HepG2 (cell line): ENCODE data around the gene USF2. TPM values are rescaled to one million over a fixed set of nuclear protein-coding genes. Genes with fewer than 3 reads are reported as not detected.

Experiments
- ARNTL ChIP-seq: sonication (generic); formaldehyde crosslinking; IDR thresholded peaks from 2 replicates; pipeline ENCODE4 v1.4.0; 2020; ENCODE audit warnings: mild to moderate bottlenecking, missing genetic modification reagents
- BCL6 ChIP-seq: IDR thresholded peaks from 2 replicates; pipeline ENCODE4 v1.6.1; 2016; ENCODE audit warnings: missing genetic modification reagents, missing compliant biosample characterization
- GTF2F1 ChIP-seq: fragments of 150-350 bp; IDR thresholded peaks from 2 replicates; pipeline ENCODE4 v1.6.1; 2014; ENCODE audit warnings: low read length
- HOXA5 ChIP-seq: sonication (generic); formaldehyde crosslinking; IDR thresholded peaks from 2 replicates; pipeline ENCODE4 v1.4.0; 2020; ENCODE audit warnings: missing genetic modification reagents
- LCORL ChIP-seq, 2 experiments: fragments of 450-650 bp in 1 of 2; sonication (generic) in 1 of 2; formaldehyde crosslinking in 1 of 2; IDR thresholded peaks; 2 replicates each; pipeline versions ENCODE4 v1.5.0 to v1.6.1; 2017 to 2020; ENCODE audit warnings: antibody characterized with exemption in 1 of 2, missing genetic modification reagents in 1 of 2
- MZF1 ChIP-seq: sonication (generic); formaldehyde crosslinking; IDR thresholded peaks from 2 replicates; pipeline ENCODE4 v1.8.1; 2023; ENCODE audit warnings: mild to moderate bottlenecking, missing genetic modification reagents, borderline replicate concordance
- PHF20 ChIP-seq: sonication (generic); formaldehyde crosslinking; IDR thresholded peaks from 2 replicates; pipeline ENCODE4 v1.5.0; 2020; ENCODE audit warnings: mild to moderate bottlenecking, missing genetic modification reagents
- SSRP1 ChIP-seq: IDR thresholded peaks from 2 replicates; pipeline ENCODE4 v1.6.1; 2016; ENCODE audit warnings: control low read depth
- ZKSCAN1 ChIP-seq: fragments of 150-350 bp; IDR thresholded peaks from 2 replicates; pipeline ENCODE4 v1.6.1; 2014; ENCODE audit warnings: low read length
- ZNF143 ChIP-seq: sonication (generic); formaldehyde crosslinking; IDR thresholded peaks from 2 replicates; pipeline ENCODE4 v1.4.0; 2020; ENCODE audit warnings: missing genetic modification reagents
- ZNF33B ChIP-seq: sonication (generic); formaldehyde crosslinking; IDR thresholded peaks from 2 replicates; pipeline ENCODE4 v1.5.1; 2020; ENCODE audit warnings: mild to moderate bottlenecking, missing genetic modification reagents
- ZNF501 ChIP-seq: sonication (generic); formaldehyde crosslinking; IDR thresholded peaks from 2 replicates; pipeline ENCODE4 v1.5.1; 2020; ENCODE audit warnings: mild to moderate bottlenecking, moderate library complexity, missing genetic modification reagents
- ZNF556 ChIP-seq: sonication (generic); formaldehyde crosslinking; IDR thresholded peaks from 2 replicates; pipeline ENCODE4 v1.4.0; 2020; ENCODE audit warnings: mild to moderate bottlenecking, missing genetic modification reagents, borderline replicate concordance
- ZNF747 ChIP-seq: sonication (generic); formaldehyde crosslinking; IDR thresholded peaks from 2 replicates; pipeline ENCODE4 v1.8.1; 2023; ENCODE audit warnings: missing genetic modification reagents, mild to moderate bottlenecking, borderline replicate concordance
- ZZZ3 ChIP-seq: sonication (generic); formaldehyde crosslinking; IDR thresholded peaks from 2 replicates; pipeline ENCODE4 v1.4.0; 2020; ENCODE audit warnings: missing genetic modification reagents, mild to moderate bottlenecking, borderline replicate concordance
- polyA plus RNA-seq, 8 experiments: library from polyadenylated mRNA; depleted of rRNA in 3 of 8; stranded (reverse) in 7 of 8; unstranded in 1 of 8; fragments of >200 nt; fragmentation: Illumina TruSeq in 4 of 8; extraction: Trizol in 4 of 8; gene quantifications; 2 replicates each; pipeline versions ENCODE4 v1.2.1 to v1.2.3, GENCODE V29; 2011 to 2016; ENCODE audit warnings: low read depth in 4 of 8, missing spikeins in 1 of 8, mixed read lengths in 1 of 8; ENCODE audit not compliant: insufficient read depth in 1 of 8
- total RNA-seq, 5 experiments: library from RNA; depleted of rRNA; stranded (reverse); fragments of >200 nt; fragmentation: Illumina TruSeq; extraction: Trizol; gene quantifications; 2 replicates each; pipeline ENCODE4 v1.2.3, GENCODE V29; 2016; ENCODE audit warnings: low read depth in 1 of 5
- TF ChIP-seq, protein P1 (sequence below), 2 experiments: sonication (generic) in 1 of 2; formaldehyde crosslinking in 1 of 2; IDR thresholded peaks; 2 replicates each; pipeline versions ENCODE4 v1.4.0 to v1.6.1; 2018 to 2020; ENCODE audit warnings: missing genetic modification reagents in 2 of 2, borderline replicate concordance in 1 of 2, low read depth in 1 of 2, mild to moderate bottlenecking in 1 of 2, missing biosample characterization in 1 of 2
- TF ChIP-seq, protein P2 (sequence below): sonication (generic); formaldehyde crosslinking; IDR thresholded peaks from 2 replicates; pipeline ENCODE4 v1.4.0; 2020; ENCODE audit warnings: missing genetic modification reagents
- TF ChIP-seq, protein P3 (sequence below): sonication (generic); formaldehyde crosslinking; IDR thresholded peaks from 2 replicates; pipeline ENCODE4 v1.4.0; 2020; ENCODE audit warnings: missing genetic modification reagents
- TF ChIP-seq, protein P4 (sequence below): sonication (generic); formaldehyde crosslinking; IDR thresholded peaks from 2 replicates; pipeline ENCODE4 v1.5.1; 2020; ENCODE audit warnings: missing genetic modification reagents, mild to moderate bottlenecking, borderline replicate concordance

Gene USF2
- total and polyA plus RNA-seq, 2 of the 13 experiments (the other 11 are each of a cell fraction or from before 2014, with no cell fraction given), result 54.9 to 106 TPM

DNA sequence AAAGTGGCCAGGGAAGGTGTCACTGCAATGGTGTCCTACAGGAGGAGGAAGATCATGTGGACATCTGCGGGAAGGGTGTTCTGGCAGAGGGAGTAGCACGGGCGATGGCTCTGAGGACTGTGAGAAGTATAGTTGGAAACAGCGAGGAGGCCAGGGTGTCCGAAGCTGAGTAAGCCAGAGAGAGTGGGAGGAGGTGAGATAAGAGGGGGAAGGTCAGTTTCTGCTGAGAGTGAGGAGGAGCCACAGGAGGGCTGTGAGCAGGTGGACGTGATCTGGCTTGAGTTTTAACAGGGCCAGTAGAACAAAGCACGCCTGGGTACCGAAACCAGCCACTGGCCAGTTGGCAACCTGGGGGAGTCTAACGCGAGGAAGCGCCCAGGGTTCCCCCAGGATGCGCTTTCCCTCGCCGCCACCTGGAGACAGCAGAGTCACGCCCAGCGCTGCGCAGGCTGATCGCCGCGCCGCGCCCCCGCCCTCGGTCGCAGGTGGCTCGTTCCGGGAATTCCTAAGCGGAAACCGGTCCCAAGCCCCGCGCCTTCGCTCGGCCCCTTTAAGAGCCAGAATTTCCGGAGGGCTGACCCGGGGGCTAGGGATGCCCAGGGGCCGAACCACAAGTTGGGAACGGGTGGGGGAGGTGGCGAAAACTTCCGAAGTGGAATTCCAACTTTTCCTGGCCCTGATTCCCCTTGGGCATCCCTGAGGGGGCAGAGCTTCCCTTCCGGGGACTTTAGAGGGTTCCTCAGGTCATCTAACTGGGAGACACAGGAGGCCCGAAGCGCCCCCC is 21.0 kb upstream of the USF2 start (continued):
- TF ChIP-seq ZZZ3 (CRISPR knock-in tag), result no peak; the same call in 1 of the 2 replicates
- TF ChIP-seq ZNF143 (CRISPR knock-in tag), result no peak
- TF ChIP-seq GTF2F1, result no peak
- TF ChIP-seq, protein P1, sequence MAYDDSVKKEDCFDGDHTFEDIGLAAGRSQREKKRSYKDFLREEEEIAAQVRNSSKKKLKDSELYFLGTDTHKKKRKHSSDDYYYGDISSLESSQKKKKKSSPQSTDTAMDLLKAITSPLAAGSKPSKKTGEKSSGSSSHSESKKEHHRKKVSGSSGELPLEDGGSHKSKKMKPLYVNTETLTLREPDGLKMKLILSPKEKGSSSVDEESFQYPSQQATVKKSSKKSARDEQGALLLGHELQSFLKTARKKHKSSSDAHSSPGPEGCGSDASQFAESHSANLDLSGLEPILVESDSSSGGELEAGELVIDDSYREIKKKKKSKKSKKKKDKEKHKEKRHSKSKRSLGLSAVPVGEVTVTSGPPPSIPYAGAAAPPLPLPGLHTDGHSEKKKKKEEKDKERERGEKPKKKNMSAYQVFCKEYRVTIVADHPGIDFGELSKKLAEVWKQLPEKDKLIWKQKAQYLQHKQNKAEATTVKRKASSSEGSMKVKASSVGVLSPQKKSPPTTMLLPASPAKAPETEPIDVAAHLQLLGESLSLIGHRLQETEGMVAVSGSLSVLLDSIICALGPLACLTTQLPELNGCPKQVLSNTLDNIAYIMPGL (CRISPR knock-in tag; IDR thresholded peaks at IDR 0.05; ENCODE audit: borderline replicate concordance in 1 of 2, low read depth in 1 of 2), result peak in 1 of 2 experiments; percentile 57; a peak in 3 of 4 replicates
- no peak; the same call in 1 of the 2 replicates for TF ChIP-seq ZNF747 (CRISPR knock-in tag)
- TF ChIP-seq, protein P2, sequence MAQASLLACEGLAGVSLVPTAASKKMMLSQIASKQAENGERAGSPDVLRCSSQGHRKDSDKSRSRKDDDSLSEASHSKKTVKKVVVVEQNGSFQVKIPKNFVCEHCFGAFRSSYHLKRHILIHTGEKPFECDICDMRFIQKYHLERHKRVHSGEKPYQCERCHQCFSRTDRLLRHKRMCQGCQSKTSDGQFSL, result 0 out of 2 replicates have a peak, but pooled peaks have one; percentile 64
- TF ChIP-seq MZF1, result no peak
- TF ChIP-seq ZNF556 (CRISPR knock-in tag), result peak; percentile 25; the same call in 1 of the 2 replicates
- peak; percentile 52; the same call in 1 of the 2 replicates for TF ChIP-seq ARNTL (CRISPR knock-in tag)
- no peak for TF ChIP-seq SSRP1 (CRISPR knock-in tag)
- no peak; the same call in 1 of the 2 replicates for TF ChIP-seq HOXA5 (CRISPR knock-in tag)
- TF ChIP-seq, protein P3, sequence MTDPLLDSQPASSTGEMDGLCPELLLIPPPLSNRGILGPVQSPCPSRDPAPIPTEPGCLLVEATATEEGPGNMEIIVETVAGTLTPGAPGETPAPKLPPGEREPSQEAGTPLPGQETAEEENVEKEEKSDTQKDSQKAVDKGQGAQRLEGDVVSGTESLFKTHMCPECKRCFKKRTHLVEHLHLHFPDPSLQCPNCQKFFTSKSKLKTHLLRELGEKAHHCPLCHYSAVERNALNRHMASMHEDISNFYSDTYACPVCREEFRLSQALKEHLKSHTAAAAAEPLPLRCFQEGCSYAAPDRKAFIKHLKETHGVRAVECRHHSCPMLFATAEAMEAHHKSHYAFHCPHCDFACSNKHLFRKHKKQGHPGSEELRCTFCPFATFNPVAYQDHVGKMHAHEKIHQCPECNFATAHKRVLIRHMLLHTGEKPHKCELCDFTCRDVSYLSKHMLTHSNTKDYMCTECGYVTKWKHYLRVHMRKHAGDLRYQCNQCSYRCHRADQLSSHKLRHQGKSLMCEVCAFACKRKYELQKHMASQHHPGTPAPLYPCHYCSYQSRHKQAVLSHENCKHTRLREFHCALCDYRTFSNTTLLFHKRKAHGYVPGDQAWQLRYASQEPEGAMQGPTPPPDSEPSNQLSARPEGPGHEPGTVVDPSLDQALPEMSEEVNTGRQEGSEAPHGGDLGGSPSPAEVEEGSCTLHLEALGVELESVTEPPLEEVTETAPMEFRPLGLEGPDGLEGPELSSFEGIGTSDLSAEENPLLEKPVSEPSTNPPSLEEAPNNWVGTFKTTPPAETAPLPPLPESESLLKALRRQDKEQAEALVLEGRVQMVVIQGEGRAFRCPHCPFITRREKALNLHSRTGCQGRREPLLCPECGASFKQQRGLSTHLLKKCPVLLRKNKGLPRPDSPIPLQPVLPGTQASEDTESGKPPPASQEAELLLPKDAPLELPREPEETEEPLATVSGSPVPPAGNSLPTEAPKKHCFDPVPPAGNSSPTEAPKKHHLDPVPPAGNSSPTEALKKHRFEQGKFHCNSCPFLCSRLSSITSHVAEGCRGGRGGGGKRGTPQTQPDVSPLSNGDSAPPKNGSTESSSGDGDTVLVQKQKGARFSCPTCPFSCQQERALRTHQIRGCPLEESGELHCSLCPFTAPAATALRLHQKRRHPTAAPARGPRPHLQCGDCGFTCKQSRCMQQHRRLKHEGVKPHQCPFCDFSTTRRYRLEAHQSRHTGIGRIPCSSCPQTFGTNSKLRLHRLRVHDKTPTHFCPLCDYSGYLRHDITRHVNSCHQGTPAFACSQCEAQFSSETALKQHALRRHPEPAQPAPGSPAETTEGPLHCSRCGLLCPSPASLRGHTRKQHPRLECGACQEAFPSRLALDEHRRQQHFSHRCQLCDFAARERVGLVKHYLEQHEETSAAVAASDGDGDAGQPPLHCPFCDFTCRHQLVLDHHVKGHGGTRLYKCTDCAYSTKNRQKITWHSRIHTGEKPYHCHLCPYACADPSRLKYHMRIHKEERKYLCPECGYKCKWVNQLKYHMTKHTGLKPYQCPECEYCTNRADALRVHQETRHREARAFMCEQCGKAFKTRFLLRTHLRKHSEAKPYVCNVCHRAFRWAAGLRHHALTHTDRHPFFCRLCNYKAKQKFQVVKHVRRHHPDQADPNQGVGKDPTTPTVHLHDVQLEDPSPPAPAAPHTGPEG (CRISPR knock-in tag), result no peak
- no peak for TF ChIP-seq LCORL (IDR thresholded peaks at IDR 0.05)
- TF ChIP-seq LCORL (CRISPR knock-in tag; IDR thresholded peaks at IDR 0.05), result 0 out of 2 replicates have a peak, but pooled peaks have one; percentile 48
- TF ChIP-seq ZKSCAN1, result no peak; the same call in 1 of the 2 replicates
- no peak for TF ChIP-seq ZNF33B (CRISPR knock-in tag)
- no peak for TF ChIP-seq PHF20
- peak; percentile 55 for TF ChIP-seq ZNF501
- no peak for TF ChIP-seq BCL6 (CRISPR knock-in tag)
- TF ChIP-seq, protein P4, sequence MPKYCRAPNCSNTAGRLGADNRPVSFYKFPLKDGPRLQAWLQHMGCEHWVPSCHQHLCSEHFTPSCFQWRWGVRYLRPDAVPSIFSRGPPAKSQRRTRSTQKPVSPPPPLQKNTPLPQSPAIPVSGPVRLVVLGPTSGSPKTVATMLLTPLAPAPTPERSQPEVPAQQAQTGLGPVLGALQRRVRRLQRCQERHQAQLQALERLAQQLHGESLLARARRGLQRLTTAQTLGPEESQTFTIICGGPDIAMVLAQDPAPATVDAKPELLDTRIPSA (CRISPR knock-in tag), result peak; percentile 35; the same call in 1 of the 2 replicates
